GM21717 (cell line): ENCODE measurements around the gene RHBDL3.
"Not testable (repeated sequence)": the region's sequence is repeated elsewhere in the genome, so short reads cannot be mapped to it uniquely, and the experiment has no call there.

Experiments
- ATAC-seq: cut with Tn5 transposase; IDR thresholded peaks from one replicate; pipeline ENCODE4 v1.9.1; 2021; ENCODE audit warnings: mild to moderate bottlenecking, moderate library complexity; ENCODE audit not compliant: unreplicated experiment

The RHBDL3 gene, protein sequence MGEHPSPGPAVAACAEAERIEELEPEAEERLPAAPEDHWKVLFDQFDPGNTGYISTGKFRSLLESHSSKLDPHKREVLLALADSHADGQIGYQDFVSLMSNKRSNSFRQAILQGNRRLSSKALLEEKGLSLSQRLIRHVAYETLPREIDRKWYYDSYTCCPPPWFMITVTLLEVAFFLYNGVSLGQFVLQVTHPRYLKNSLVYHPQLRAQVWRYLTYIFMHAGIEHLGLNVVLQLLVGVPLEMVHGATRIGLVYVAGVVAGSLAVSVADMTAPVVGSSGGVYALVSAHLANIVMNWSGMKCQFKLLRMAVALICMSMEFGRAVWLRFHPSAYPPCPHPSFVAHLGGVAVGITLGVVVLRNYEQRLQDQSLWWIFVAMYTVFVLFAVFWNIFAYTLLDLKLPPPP

GRCh38 chr17:32265192-32265923, at the start of gene RHBDL3:
RHBDL3 (plus strand) TSS chr17:32265832; CDS start chr17:32266190, 358 bp downstream.
- ATAC-seq = no peak

DNA sequence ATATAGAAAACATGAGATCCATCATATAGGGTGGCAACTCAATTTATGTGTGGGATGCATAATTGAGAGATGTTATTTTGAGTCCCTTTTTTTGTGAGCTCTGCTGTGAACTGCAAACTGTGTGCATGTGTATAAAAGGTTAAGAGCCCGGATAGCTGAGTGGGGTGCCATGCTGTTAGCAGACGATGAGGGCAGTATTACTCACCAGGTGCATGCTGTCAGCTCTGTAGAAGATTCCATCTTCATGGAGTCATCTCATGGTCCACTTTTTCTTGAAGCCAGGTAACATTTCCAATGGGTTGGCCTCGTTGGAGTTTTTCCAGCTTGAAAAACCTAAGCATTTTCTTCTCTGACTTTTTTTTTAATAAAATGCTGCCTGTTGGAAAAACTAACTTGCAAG, 43.0 kb upstream of the RHBDL3 start:
- no peak for ATAC-seq

DNA sequence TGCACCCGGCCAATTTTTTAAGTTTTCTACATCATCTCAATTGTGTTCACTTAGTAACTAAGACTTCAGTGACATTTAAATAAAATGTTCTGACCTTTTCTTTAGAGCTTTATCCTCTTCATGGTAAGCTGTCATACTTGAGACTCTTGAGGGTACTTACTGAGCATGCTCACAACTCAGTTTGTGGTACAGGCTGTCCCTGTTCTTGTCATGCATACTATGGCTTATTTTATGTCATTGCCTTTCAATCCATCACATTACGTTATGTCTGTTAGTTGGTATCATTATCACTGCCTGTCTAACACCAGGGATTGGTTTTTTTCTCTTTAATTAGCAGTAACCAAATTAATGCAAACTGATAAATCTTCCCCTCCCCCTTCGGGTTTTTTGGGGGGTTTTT, 41.9 kb upstream of the RHBDL3 start:
- no peak for ATAC-seq

- ATAC-seq = no peak
These were observed 38.7 kb upstream of the RHBDL3 start for GRCh38 chr17:32226886-32227285.

- no peak for ATAC-seq
These were observed 37.7 kb upstream of the RHBDL3 start for GRCh38 chr17:32227910-32228309.

DNA sequence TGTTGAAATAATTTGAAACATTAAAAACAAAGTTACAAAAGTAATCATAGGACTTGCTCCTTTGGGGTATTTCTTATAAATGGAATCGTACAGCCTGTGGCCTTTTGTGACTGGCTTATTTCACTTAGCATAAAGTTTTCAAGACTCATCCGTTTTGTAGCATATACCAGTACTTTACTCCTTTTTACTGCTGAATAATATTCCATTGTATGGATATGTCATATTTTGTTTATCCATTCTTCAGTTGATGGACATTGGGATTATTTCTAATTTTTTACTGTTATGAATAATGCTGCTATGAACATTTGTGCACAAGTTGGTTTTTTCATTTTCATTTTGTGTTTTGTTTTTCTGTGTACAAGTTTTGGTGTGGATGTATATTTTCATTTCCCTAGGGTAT, 30.0 kb upstream of the RHBDL3 start:
- ATAC-seq = no peak

GRCh38 chr17:32239456-32239855, 26.2 kb upstream of the RHBDL3 start:
- ATAC-seq = no peak

GRCh38 chr17:32240750-32241149, 24.9 kb upstream of the RHBDL3 start:
- no peak for ATAC-seq

DNA sequence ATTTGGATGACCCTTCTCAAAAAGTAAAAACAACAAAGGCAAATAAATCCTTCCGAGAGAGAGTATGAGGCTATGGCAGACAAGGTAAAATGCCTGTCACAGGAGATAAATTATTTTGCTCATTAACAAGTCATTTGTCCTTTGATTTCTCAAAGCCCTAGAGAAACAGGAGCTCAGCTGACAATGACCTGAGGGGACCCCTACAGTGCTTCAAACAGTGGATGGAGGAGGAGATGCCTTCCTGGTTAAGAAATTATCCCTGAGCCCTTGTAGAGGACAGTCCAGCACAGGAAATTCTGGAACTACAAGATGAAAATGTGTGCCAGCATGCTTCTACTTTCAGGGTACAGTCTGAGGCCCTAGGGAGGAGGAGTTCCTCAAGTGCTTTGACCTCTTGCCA, 24.0 kb upstream of the RHBDL3 start:
- no peak for ATAC-seq

- ATAC-seq = no peak
These were observed 16.2 kb upstream of the RHBDL3 start for GRCh38 chr17:32249475-32249874.

DNA sequence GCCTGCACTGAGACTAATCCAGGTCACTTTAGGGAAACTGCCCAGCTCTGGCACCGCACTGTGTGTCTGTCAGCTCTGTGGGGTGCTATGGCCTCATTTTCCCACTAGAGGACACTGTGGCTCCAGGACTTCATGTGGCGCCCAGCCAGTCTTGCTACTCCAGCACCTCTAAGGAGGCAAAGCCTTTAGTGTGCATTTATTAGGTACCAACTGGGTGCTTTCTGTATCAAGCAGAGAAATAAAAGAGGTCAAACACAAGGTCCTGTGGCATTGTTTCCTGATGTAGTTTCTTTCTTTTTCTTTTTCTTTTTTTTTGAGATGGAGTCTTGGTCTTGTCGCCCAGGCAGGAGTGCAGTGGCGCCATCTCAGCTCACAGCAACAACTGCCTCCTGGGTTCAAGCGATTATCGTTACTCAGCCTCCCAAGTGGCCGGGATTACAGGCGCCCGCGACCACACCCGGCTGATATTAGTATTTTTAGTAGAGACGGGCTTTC, 12.5 kb upstream of the RHBDL3 start:
- no peak for ATAC-seq

- ATAC-seq = no peak
These were observed 9.5 kb upstream of the RHBDL3 start for GRCh38 chr17:32256012-32256700.

DNA sequence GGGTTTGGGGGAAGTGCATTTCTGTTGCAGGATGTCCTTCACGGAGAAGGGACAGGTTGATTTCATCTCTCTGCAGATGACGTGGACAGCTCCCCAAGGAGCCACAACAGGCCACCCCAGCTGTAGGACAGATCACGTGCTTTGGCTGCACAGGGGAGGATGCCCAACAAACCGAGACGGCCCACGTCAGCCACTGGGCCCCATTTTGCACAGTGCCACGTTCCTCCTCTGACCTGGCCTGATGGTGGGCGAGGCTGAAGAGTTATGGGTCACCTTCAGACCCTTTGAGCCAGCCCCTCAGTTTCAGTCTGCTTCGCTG, 9.0 kb upstream of the RHBDL3 start:
- ATAC-seq = no peak

- no peak for ATAC-seq
These were observed 7.1 kb upstream of the RHBDL3 start for GRCh38 chr17:32258383-32259140.

GRCh38 chr17:32259586-32259985, 6.0 kb upstream of the RHBDL3 start:
- ATAC-seq = no peak

GRCh38 chr17:32261417-32261736, 4.3 kb upstream of the RHBDL3 start:
- ATAC-seq = no peak

- no peak for ATAC-seq
These were observed 3.6 kb upstream of the RHBDL3 start for GRCh38 chr17:32261936-32262510.

GRCh38 chr17:32263515-32263914, 2.1 kb upstream of the RHBDL3 start:
- ATAC-seq = not testable (repeated sequence)

- no peak for ATAC-seq
These were observed 1.4 kb upstream of the RHBDL3 start for GRCh38 chr17:32264140-32264799.

- ATAC-seq = no peak
These were observed 825 bp upstream of the RHBDL3 start for GRCh38 chr17:32264823-32265191.
